ENCODE measurements around the gene GGACT.
"Not testable (repeated sequence)": the region's sequence is repeated elsewhere in the genome, so short reads cannot be mapped to it uniquely, and the experiment has no call there.

The GGACT gene

GRCh38 chr13:100526318-100527000 is 62.1 kb downstream of the GGACT start:
- DNase-seq: no peak

DNA sequence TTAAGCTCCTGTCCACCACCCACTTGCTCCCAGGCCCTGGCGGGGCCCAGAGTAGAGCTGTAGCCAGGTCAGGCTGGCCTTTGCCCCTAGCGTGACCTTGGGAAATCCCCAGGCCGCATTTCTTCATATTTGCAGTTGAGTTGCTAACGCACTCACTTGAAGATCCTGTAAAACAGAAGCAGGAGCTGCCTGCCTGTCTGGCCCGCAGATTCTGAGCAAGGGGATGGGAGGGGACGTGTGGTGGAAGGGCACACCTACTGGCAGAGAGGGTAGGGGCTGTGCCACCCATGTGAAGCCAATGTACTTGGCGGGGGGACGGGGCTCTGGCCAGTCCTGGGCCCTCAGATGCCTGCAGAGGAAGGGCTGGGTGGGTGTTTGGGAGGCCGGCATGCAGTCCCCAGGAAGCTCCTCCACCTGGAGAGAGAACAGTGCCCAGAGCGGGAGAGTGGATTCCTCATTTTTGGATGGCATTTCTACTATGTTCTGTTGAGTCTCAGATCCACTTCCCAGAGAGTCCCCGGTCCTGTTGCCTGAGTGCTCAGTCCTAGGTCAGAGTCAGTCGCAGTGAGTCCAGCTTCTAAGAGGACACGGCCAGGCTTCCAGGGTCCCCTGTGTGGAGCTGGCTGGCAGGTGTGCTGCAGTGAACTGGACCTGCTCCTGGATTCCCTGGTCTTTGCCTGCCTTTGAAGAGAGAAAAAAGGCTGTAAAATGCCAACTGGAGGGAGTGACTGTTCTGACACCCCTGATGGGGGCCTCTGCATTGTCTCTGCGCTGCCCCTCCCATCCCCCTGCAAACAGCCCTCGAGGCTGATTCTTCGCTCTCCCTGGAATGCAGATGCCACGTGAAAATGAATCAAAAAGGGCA is 62.9 kb downstream of the GGACT start:
- DNase-seq: no peak

DNA sequence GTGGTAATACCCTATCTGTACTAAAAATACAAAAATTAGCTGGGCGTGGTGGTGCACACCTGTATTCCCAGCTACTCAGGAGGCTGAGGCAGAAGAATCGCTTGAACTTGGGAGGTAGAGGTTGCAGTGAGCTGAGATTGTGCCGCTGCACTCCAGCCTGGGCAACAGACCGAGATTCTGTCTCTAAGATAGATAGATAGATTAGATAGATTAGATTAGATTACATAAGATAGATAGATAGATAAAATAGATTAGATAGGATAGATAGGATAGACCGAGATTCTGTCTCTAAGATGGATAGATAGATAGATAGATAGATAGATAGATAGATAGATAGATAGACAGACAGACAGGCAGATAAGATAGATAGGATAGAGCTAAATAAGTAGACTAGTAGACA is 63.9 kb downstream of the GGACT start:
- DNase-seq: not testable (repeated sequence)

DNA sequence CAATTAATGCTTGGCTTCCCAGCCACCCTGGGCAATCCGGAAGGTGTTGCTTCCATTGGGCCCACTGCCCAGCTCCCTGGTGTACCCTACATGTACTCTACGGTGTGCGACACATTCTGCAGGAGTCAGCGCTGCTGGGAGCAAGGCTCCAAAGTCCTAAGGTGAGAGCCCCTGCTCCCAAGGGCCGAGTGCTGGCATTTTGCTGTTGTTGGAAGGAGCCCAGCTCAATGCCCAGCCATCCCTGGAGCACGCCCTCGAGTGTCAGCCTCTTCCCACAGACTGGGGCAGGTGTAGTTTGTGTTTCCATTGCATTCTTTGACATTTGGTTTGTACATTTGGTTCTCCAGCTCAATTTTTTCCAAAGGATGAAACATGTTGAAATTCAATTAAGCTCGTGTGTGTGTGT is 64.6 kb downstream of the GGACT start:
- DNase-seq: no peak

GRCh38 chr13:100523411-100523810 is 65.2 kb downstream of the GGACT start:
- no peak for DNase-seq

DNA sequence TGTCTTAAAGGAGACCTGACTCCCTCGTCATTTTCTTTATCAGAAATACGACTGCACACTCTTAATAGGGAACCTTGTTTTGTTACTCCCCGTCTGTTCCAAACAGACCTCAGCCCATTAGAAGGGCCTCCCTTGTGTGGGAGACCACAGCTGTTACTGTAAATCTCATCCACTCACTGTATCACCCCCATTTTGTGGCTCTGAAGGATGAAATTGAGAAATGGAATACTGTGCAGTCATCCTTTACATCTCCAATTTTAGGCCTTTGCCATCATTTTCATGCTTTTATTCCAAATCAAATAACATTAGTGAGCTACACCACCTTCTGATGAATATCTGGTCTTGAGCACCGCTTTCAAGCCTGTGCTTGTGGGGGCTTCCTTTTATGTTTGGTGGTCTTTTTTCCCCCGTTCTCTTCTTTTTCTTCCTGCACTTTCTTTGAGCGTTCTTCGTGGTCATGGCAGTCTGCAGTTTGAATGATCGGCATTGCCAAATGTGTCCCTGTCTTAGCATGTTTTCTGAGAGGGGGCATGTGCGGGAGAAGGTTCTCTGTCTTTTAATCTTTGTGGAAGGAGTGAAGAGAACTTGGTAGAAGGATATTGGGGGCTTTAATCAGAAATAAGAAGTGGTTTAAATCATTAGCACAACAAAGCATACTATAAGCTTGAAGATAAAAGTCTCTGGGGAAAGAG is 65.8 kb downstream of the GGACT start:
- DNase-seq: no peak

DNA sequence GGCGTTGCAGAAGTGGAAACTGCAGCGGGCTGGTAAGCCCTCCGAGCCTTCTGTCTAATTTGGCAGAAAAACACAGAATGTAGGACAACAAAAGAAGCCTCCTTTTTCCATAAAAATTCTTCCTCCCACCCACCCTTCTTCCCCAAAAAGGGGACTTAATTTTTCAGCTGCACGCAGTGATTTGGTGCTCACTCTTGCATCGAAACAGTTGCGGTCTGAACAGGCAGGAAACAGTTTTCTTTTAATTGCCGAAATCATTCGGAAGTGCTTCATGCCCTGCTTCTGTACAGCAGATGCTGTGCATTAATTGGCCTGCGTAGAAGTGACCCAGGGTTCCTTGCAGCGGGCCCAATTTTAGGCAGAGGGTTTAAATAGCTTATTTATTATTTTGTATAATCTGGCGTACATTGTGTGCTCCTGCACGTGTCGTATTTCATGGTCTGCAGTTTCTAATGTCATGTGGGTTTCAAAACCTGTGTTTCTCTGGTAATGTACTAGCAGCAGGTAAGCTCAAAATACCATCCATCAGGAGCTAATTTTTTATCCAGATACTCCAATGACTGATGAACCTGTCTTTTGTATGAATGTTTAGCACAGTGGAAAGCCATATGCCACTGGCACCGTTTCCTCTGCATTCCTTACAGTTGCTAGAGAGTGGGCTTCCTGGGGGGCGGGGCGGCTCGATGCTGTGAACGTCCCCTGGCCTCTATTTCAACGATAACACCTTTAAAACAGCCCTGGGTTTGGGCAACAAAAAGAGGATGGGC is 66.6 kb downstream of the GGACT start:
- no peak for DNase-seq

GRCh38 chr13:100520936-100521850 is 67.4 kb downstream of the GGACT start:
- DNase-seq: no peak

DNA sequence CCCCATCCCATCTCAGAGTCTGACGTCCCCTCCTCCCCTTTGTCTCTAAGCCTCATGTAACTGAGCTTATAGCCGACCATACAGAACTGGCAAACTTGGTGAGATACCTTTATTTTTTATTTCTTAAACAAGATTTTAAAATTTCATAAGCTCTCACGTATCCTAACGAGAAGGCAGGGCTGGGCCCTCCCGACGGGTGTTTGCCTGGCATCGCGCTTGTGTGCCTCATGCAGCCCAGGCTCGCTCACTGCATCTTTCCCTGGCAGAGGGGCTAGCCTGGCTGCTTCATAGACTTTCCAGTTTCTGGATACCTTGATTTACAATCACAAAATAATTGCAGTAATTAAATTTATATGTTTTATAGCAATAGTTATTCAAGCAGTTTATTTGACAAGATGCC is 69.0 kb downstream of the GGACT start:
- DNase-seq: no peak

DNA sequence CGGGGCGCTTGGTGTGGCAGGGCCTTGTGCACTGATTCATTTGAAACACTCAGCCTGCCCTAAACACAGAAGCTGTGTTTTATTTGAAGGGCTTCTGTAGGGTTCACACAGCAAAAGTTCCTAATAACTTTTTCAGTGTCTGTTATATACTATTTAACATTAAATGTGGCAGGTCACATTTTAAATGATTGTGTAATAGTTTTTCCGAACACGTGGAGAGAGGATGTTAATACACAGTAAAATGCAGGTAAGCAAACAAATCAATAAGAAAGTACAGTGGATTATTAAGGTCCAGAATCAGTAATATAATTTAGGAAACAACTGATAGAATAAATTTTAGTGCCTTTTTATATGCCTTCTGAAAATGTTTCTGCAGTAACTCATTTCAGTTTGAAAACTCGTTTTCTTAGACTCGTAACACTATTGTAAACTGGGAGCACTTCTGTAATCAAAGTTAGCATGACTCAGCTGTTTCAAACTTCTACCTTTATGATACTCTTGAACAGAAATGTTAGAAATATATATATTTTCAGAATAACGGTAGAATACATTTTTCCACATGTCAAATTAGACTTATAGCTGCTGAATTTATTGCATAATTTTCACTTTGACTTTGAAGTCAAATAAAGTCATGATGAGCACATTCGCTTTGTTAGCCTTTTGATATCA is 70.1 kb downstream of the GGACT start:
- no peak for DNase-seq

GRCh38 chr13:100517728-100518127 is 70.9 kb downstream of the GGACT start:
- no peak for DNase-seq

DNA sequence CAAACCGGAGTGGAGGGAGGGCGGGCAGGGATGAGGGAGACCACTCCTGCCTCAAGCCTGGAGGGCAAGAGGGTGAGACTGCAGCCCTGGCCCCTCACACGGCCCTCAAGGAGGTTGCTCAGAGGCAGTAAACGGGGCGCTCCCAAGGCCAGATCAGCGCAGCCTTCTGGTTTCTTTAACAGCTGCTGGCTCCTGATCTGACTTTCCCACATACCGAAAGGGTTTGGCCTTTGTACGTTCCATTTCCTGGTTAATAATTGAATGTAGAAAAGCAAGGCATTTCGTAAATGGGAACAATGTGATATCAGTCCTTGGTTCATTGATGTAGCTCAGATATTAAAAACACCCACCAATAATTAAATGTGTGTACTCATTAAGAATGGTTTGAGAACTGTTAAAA is 71.5 kb downstream of the GGACT start:
- DNase-seq: no peak

GRCh38 chr13:100515410-100515800 is 73.2 kb downstream of the GGACT start:
- no peak for DNase-seq

DNA sequence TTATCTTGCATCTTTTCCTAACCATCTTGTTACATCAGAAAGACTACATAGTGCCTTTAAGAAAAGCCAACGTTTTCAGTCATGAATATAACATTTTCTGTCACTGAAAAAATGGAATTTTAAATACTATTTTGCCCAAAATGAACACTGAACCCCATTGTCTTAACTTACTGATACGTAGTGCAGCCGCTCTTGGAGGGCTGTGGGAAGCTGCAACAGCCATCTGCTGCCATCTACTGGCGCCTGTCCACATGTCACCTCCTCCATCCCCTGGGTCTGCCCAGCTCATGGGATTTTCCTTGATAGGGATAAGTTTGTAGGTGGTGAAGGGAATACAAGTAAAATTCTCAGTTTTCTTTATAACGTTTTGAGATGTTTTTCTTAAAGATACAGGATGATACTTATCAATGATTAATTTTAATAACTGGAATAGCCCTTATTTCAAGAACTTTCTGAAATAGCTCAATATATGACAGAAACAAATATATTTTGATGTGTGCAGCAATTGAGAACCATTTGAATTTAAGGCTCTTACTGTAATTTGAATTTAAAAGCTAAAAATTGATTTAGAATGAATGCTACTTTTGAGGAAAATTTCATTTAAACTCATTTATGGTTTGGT is 73.7 kb downstream of the GGACT start:
- peak; percentile 59 for DNase-seq

DNA sequence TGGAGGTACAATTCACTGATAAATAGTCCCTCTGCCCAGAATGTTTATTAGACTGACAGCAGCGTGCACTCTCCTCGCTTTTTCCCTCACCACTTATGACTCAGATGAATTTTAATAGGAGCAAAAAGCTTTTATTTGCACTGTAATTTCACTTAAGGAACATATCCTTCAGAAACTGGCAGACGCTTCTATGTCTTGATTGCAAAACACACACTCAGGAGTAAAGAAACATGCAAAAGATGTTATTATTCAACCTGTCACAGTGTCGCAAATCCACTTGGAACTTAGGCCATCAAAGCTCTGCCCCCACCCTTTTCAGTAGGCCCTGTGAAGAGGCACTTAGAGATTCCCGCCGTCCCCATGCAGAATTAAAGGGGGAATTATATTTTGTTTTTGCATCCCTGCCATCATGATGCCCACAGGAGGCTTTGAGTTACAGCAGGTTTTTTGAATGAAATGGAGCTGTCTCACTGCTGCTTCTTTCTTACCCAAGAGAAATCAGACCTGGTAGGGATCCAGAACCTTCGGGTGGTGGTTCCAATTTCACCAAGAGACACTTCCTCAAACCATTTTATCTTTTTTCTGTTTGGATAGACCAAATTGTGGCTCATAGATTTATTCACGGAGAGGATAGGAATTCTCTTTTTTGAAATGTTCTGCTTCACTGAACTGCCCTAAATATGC is 74.5 kb downstream of the GGACT start:
- no peak for DNase-seq

GRCh38 chr13:100513171-100513570 is 75.4 kb downstream of the GGACT start:
- no peak for DNase-seq

- DNase-seq: no peak
Observed at GRCh38 chr13:100512422-100512821, 76.2 kb downstream of the GGACT start.

DNA sequence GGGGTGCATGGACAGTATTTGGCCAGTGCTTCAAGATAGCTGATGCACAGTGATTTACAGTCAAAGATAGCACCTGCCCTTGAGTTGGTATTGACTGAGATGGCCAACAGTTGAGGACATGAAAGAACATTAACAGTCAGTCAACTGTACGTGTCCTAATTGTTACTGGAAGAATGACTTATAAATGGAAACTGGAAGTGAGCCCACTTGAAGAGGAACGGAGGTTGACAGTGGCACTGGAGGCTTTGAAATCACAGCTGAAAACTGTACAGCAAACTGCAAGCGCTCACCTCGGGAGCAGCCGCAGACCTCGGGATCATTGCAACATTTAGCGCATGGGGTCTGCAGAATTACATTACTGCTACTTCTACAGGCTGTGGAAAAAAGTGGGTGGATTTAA is 77.1 kb downstream of the GGACT start:
- no peak for DNase-seq

DNA sequence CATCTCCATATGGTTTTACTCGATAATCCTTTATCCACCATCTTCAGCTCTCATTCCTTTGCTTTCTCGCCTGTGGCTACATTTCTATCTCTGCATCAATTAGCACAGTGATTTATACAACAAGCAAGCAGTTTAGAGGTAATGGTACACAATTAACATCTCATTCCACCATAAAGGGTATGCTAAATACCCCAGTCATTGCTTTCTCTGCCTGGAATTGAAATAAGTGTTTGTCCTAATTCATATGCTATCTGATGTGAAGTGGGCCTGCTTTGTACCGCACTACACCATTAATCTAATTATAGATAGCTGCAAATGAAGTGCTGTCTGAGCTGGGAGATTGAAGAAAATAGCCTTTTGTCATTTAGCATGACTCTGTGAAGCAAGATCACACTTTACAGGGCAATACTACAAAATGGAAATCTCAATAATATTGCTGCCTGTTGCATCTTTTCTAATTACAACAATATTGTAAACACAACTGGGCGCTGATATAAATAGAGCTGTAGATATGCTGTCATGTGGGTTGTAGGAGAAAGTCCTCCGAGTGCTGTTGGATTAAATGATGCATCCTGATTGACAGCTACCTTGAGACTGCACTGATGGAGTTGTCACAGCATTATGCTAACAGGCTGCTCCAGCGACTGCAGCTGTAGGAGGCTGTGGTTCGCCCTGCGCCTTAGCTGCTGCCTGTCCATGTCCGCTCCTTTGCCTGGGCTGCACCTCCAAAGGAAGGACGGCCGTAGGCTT is 78.2 kb downstream of the GGACT start:
- no peak for DNase-seq
